22Rv1 (cell line): ENCODE measurements around the gene SLC27A1.

Experiments used
- ZFX ChIP-seq: fragments of 450-650 bp; IDR thresholded peaks from 2 replicates; pipeline ENCODE4 v1.6.1; 2017; ENCODE audit warnings: antibody characterized with exemption, borderline replicate concordance
- TF ChIP-seq, protein P1 (sequence below): fragments of 450-650 bp; IDR thresholded peaks from 2 replicates; pipeline ENCODE4 v1.5.1; 2017; ENCODE audit warnings: mild to moderate bottlenecking

DNA sequence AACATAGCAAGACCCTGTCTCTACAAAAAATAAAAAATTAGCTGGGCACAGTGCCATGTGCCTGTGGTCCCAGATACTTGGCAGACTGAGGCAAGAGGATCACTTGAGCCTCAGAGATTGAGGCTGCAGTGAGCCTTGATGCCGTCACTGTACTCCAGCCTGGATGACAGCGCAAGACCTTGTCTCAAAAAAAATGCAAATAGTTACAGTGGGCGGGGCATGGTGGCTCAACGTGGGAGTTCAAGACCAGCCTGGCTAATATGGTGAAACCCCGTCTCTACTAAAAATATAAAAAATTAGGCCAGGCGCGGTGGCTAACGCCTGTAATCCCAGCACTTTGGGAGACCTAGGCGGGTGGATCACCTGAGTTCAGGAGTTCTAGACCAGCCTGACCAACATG, 49.6 kb downstream of the SLC27A1 start:
- TF ChIP-seq, protein P1, sequence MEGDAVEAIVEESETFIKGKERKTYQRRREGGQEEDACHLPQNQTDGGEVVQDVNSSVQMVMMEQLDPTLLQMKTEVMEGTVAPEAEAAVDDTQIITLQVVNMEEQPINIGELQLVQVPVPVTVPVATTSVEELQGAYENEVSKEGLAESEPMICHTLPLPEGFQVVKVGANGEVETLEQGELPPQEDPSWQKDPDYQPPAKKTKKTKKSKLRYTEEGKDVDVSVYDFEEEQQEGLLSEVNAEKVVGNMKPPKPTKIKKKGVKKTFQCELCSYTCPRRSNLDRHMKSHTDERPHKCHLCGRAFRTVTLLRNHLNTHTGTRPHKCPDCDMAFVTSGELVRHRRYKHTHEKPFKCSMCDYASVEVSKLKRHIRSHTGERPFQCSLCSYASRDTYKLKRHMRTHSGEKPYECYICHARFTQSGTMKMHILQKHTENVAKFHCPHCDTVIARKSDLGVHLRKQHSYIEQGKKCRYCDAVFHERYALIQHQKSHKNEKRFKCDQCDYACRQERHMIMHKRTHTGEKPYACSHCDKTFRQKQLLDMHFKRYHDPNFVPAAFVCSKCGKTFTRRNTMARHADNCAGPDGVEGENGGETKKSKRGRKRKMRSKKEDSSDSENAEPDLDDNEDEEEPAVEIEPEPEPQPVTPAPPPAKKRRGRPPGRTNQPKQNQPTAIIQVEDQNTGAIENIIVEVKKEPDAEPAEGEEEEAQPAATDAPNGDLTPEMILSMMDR: no peak
- no peak for TF ChIP-seq ZFX
